HG03103 (cell line): ENCODE measurements around the gene PCSK5.

ENCODE experiments used
- ATAC-seq: cut with Tn5 transposase; IDR thresholded peaks from one replicate; pipeline ENCODE4 v1.9.1; 2021; ENCODE audit warnings: low read depth; ENCODE audit not compliant: unreplicated experiment

The PCSK5 gene

DNA sequence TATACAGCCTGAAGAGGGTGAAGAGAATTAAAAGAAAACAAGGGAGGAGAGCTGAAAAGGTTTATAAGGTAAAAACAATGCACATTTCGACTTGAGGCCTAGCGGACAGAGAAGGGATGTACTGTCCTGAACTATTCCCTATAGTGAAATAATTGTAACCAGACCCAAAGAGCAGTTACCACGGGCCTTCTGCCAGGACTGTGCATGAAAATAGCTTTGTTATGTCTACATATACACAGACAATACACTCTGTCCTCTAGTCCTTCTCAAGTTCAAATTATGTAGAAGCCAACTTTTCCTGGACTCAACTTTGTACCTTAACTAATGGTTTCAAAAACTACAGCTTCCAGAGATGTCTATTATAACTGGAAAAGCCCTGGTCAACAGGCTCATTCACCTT lies 223.7 kb downstream of the PCSK5 start:
- no peak for ATAC-seq

DNA sequence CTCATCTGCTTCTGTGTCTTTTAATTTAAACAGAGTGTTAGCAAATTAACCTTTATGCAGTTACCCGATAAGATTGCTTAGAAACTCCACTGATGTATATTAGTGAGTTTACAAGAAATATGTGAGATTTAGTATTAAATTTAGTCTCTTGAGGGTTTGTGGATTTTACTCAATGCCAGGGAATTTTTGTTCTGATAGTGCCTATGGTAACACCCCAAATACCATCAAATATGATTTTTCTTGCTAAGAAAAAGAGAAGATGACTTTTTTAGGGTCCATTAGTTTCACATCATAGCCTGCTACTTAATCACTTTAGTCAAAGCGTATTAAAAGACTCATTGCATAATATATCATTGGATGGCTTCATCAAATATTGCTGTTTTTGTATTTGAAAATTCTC lies 224.9 kb downstream of the PCSK5 start:
- no peak for ATAC-seq

DNA sequence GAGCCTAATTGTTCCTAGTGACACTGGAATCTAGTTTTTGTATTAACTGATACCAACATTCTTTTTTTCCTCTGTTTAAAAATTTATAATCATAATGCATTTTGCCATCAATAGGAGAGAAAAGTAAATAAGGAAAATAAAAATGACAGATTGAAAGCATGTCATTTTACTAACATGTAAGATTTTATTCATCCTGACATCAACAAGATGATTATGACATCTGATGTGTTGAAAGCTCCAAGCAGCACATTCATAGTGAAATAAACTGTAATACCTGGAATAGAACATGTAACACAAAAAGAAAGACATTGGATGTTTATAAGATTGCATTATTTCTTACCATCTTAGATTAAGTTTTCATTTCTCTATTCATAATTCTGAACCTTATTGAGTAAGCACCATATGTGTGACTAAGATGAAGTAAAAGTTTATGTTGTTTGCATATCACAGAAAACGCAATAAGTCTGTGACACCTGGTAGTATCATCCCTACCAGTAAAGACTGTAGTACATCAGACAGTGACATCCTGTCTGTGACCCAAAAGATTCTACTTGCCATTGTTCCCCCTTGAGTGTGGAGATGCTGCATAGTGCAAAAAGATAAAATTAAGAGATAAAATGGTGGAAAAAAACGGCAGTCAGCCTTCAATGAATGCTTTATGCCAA lies 225.6 kb downstream of the PCSK5 start:
- no peak for ATAC-seq

DNA sequence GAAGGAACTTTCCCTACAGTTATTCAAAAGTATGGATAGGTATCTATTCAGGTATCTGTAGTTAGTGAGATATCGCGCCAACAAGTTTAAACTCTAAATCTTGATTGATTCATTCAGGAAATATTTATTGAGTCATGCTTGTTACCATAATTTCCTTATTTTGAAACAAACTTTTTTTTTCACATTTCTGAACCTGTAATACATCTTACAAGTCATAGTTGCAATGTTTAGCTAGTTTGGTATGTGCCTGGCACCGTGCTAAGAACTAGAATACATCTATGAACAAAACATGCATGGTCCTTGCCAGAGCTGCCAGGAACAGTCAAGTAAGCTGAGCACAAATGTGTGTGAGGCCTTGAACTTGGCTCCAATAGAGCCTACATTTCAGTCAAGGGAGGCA lies 226.4 kb downstream of the PCSK5 start:
- no peak for ATAC-seq

DNA sequence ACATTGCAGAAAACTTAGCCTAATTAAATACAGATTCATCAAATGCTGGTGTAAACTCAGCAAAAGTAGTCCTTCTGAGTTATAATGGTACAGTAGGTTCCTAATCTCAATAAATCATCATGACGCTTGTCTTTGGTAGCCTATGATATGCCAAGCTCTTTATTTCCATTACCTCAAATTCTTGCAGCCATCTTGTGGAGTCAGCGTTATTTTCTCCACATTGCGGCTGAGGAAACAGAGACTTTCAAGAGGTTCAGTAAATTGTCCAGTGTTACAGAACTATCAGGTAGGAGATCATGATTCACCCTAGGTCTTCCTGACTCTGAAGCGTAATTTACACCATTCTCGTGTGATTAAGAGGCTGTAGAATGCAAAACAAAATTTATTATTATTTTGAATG lies 237.2 kb downstream of the PCSK5 start:
- no peak for ATAC-seq

DNA sequence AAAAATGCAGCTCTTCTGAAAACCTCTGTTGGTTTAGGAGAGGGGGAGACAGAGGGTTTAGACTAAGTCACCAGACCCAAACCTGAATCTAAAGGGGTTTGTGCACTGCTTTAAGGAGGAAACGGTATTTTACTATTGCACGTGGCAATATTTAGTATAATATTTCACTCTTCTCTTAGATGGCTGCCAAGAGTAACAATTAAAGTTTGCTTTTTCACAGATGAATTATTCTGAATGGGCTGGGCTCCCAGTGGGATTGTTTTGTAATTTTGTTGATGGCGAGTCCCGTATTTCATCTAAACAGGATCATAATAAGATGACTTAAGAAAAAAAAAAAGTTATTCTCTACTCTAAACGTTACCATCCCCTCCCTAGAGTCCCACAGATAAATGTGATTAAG lies 245.4 kb downstream of the PCSK5 start:
- no peak for ATAC-seq

DNA sequence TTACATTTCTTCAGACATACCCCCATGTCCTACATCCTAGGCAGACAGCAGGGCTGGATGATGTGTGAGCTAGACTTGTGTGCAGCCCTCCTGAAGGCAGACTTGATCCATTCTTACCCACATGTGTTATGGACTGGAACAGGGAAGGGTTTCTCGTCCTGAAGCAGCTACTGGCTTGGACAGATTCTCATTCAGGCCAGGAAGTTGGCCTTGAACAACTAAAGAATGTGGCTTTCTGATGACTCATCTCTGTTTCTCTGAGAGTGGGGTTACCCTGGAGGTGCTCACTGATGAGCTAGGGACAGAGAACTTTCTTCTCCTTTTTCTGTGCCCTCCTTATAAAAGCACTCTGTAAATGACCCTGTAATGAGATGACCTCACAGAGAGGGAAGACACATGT lies 246.5 kb downstream of the PCSK5 start:
- ATAC-seq = no peak

DNA sequence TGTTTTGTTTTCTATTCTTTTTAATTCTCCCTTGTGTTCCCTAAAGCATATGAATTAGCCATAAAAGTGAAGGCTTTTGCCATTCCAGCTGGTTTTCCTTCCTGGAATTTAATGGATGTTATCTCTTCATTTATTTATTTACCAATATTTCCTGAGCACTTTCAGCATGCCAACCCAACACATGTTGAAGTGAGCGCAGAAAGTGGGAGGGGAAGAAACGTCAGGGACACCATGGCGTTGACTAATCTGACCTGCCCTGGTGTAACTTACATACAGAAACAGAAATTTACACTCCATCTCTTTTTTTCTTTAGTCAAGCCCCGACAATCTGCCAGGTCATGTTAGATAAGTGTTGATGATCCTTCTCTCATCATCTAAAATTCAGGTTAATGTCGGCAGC lies 247.5 kb downstream of the PCSK5 start:
- ATAC-seq = no peak

DNA sequence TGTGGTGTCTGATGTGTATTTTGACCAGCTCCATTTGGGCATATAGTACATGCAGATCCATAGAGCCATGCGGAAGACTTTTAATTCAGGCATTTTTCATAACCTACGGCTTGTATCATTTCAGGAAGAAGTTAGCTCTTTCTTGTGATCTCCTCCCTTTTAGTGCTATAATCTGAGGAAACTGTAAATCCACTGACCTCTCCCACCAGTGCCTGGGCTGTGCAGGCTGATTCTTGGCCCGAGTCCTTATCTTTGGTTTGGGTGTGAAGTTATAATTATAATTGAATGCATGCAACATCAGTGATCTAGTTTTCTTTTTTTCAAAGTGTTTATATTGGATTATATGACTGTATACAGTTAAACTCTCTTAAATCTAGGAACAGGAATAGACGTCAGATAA lies 247.9 kb downstream of the PCSK5 start:
- ATAC-seq = no peak

DNA sequence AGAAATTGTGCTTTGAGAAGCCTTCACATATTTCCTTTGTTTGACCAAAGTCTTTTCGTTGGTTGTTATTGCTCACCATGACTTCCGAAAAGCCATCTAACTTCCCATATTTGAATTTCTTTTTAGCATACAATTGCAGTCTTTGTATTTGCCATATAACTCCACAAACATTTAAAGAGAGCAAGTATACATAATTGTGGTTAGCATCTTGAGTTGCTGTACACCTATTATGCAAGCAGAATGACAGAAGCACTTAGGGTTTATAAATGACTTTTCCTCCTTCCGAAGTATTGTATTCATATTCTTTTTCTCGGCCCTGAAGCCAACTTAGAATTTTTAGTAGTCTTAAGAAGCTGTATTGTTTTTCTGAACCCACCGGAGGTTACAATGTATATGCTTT lies 253.4 kb downstream of the PCSK5 start:
- ATAC-seq = no peak

DNA sequence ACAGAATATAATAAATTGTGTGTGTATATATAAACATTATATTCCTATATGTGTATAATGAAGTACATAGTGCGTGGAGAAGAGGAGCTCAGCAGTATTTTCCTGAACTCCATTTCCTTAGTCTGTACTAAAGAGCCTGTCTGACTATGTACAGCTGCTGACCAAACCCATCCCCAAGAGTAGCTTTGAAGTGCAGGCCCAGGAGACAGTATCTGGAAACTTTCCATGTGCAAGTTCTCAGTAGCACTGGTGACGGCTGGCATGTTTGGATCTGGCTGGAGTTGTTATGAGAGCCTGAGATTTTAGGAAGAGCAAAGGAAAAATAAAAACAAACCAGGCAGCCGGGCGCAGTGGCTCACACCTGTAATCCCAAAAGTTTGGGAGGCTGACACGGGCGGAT lies 259.5 kb downstream of the PCSK5 start:
- ATAC-seq = no peak

DNA sequence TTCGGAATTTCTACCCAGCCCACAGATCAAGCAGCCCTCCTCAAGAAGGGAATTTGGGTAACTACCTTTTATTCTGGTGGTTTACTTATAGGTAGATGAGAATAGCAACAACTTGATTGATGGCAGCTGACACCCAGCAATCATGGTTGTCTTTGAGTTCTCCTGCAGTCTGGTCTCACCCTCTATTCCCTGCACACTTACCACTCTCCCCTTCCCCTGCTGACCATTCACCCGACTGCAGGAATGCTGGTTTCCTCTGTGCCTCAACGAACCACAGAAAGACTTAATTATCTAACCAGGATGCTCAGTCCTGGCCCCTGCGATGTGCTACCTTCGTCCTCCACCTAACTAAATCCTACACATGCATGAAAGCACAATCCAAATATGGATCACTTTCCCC lies 260.8 kb downstream of the PCSK5 start:
- no peak for ATAC-seq

DNA sequence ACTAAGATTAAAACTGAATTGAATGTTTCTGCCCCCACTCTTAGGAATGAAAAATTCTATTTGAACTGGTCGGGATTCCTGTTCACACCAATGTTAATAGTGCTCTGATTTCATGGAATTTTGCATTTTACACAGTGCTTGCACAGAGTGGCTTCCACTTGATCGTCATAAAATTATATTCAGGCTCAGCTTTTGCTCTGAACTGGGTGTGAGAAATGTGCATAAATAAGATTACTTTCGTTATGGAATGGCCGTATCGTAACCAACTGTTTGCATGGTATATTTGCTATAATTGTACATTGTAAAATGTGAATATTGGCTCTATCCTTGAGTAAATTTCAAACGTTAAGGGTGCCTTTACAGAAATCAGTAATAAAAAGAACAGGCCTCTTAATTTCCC lies 262.9 kb downstream of the PCSK5 start:
- ATAC-seq = no peak

DNA sequence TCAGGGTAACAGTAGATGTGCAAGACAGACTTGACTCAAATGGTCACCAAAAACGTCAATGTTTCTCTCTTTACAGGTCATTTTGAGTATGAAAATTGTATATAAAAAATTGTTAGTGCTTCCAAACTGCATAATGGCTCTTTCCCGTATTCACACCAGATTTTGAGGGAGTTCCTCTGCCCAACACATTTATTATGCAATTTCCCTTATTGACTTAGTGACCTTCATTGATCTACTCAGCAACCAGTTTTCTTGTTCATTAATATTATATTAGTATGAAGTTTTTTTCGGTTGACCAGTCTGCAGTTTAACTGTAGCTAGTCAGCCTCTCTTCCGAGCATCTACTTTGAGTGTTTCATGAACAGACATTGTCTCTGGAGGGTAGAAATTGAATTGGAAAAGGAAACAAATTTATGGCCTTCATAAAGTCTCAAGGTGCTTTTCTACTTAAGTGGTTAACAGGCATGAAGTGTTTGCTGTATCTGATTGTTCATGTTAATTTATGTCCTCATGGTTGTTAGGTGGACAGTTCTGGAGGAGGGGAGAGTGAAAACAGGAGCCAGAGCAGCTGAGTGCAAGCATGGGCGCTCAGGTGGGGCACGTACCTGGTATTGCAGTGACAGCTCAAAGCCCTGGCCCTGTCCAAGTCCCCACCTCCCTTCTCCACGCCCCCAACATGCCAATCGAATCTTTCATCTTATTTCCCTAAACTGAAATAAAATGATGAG lies 263.6 kb downstream of the PCSK5 start:
- no peak for ATAC-seq

DNA sequence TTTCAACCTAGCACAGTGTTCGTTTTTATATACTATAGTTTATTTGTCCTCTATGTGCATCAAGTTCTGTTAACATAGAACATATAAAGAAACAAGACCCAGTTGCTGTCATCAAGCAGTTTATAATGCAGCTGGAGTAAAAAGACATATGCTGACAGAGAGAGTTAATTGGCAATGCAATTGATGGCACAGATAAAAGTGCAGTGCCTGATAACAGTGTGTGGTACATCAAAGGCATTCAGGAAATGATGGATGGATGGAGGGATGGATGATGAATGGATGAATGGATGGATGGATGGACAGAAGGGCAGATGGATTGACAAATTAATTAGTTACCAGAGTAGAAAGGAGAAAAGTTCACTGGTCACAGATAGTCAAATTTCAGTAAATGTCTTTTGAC lies 264.9 kb downstream of the PCSK5 start:
- ATAC-seq = no peak

DNA sequence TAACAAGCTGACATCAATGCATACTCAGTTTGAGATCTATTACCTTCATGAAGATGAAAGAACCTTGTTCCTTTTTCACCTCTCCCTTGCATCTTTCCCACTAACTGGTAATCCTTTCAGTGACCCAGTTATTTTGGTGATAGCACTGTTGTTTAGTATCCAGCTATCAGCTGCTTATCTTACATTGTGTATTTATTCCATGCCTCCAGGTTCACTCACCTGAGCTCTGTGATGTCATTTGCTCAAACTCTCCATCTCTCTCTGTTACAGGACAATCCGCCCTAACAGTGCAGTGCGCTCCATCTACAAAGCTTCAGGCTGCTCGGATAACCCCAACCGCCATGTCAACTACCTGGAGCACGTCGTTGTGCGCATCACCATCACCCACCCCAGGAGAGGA lies 268.2 kb downstream of the PCSK5 start:
- no peak for ATAC-seq

DNA sequence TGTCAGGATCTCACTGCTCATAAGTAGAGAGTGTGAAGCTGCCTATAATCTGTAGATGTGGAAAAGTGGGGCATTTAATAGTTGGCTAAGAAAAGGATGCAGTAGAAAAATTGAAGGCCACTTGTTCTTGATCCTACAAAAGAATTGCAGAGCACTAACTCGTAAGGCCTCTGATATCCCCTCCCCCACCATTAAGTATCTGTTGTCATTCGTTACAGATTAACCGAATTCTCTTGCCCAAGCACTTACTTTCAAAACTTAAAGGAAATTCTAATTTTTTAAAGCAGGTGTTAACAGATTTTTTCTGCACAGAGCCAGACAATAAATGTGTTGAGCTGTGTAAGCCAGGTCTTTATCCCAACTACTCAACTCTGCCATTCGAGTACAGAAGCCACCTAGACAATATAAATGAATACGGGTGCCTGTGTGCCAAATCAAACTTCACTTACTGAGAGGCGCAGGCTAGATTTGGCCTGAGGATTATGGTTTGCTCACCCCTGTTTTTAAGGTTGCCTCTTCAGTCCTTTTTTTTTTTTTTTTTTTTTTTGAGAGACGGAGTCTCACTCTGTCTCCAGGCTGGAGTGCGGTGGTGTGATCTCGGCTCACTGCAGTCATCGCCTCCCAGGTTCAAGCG lies 268.9 kb downstream of the PCSK5 start:
- no peak for ATAC-seq

DNA sequence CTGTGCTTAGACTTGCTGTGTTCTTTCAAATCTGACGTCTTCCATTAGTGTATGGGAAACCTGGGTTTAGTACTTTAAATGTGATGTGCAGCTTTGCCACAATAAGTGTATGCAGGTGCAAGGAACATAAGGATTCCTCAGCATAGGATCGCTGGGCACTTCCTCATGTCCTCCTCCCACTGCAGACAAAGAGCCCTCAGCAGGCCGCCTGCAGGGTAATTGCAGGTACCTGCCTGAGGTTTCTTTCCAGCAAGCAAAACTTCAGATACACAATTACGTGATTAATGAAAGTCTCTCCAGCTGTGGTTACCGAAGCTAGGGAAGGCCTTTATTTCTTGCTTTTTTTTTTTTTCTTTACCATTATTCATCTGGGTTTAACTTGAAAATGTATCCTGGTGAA lies 270.6 kb downstream of the PCSK5 start:
- ATAC-seq = no peak

DNA sequence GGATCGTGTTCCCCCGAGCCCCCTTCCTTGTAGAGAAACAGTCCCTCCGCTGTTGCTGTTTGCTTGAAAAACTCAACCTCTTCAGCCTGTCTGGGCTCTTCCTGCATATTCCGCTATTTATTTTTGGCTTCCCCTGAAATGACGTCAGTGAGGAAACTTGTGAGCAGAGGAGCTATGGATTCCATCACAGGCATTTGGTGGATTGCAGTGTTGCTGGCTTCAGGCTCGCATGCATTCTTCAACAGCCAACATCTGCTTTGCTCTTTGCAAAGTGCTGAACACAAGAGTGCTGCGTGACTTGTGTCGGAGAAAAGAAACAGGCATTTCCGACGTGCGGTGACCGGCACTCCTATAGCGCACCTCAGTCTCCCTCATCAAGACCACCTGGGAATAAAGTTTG lies 271.1 kb downstream of the PCSK5 start:
- ATAC-seq = no peak

DNA sequence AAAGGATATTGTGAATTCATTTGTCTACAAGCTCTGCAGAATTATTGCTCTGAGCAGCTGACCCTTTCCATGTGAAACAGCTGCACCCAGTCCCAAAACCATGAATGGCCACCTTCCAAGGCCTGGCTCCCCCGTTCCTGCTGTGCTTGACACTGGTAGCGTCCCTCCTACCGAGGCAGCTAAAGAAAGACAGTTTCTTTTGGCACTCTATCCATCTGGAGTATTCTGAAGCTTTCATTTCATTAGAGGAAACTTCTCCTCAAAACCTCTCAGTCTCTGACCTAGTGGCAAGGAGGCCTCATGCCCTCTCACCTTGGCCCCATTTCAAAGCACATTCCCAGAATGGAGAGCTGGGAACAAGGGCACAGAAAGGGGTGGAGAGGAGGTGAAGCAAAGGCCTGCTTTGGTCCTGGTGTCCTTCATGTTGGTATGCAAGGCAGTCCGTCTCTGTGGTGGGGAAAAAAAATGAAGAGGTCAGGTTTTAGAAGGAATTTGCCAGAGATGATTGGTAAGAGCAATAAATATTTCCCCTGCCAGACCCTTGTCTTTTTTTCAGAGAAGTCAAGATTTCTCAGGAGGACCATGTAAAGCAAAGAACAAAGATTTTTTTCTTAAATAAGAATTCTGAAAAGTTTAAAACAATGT lies 271.7 kb downstream of the PCSK5 start:
- ATAC-seq = no peak

DNA sequence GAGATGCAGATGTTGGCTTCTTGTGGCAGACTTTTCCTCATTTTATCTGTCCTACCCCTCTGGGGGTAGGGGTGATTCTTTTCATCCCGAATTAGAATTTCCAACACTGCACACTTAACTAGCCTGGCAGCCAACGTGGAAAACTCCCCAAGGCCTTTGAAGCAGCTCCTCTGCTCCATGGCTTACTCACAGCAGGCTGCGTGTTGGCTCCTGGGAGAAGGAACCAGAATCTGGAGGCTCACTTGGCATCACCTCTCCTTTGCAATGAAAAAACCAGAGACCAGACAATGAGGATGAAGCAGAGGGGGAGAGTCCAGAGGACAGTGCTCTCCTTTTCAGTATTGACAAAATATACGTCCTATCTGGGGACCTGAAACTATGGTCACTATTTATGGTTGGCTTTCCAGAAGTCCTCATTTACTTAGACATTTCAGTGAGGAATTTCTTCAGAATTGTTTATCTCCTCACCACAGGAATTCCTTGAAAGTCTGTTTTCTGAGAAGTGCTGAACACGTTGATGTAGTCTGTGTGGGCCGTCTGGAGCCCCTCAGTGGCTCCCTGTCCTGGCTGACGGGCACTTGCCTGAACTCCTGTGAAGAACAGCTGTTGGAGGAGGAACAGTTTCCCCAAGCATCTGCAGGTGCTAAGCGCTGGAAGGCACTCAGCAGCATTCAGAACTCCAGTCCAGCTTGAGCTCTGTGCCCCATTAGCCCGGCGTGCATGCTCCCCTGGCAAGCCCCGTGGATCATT lies 272.5 kb downstream of the PCSK5 start:
- ATAC-seq = no peak
